ENCODE measurements around the gene STAMBP.
"Not testable (repeated sequence)": the region's sequence is repeated elsewhere in the genome, so short reads cannot be mapped to it uniquely, and the experiment has no call there.

STAMBP gene

GRCh38 chr2:73837847-73838585, 9.3 kb downstream of the STAMBP start:
- DNase-seq (ENCODE audit: low spot score) = no peak

GRCh38 chr2:73838889-73839534, 10.3 kb downstream of the STAMBP start:
- no peak for DNase-seq (ENCODE audit: low spot score)

- no peak for DNase-seq (ENCODE audit: low spot score)
These were observed 11.1 kb downstream of the STAMBP start for GRCh38 chr2:73839653-73840411.

GRCh38 chr2:73841912-73842738, 13.4 kb downstream of the STAMBP start:
- DNase-seq (ENCODE audit: low spot score) = no peak

GRCh38 chr2:73842739-73843019, 13.9 kb downstream of the STAMBP start:
- no peak for DNase-seq (ENCODE audit: low spot score)

- DNase-seq (ENCODE audit: low spot score) = no peak
These were observed 15.3 kb downstream of the STAMBP start for GRCh38 chr2:73844087-73844486.

- DNase-seq (ENCODE audit: low spot score) = no peak
These were observed 21.2 kb downstream of the STAMBP start for GRCh38 chr2:73850009-73850408.

- peak; percentile 58 for DNase-seq (ENCODE audit: low spot score)
These were observed 22.5 kb downstream of the STAMBP start for GRCh38 chr2:73851274-73851673.

- no peak for DNase-seq (ENCODE audit: low spot score)
These were observed 23.3 kb downstream of the STAMBP start for GRCh38 chr2:73852020-73852419.

GRCh38 chr2:73855526-73855925, 26.8 kb downstream of the STAMBP start:
- DNase-seq (ENCODE audit: low spot score) = no peak

GRCh38 chr2:73856214-73856613, 27.5 kb downstream of the STAMBP start:
- no peak for DNase-seq (ENCODE audit: low spot score)

- DNase-seq (ENCODE audit: low spot score) = no peak
These were observed 31.2 kb downstream of the STAMBP start for GRCh38 chr2:73859721-73860586.

GRCh38 chr2:73862987-73863386, 34.2 kb downstream of the STAMBP start:
- DNase-seq (ENCODE audit: low spot score) = no peak

GRCh38 chr2:73868204-73868978, 39.6 kb downstream of the STAMBP start:
- DNase-seq (ENCODE audit: low spot score) = no peak

- DNase-seq (ENCODE audit: low spot score) = no peak
These were observed 41.3 kb downstream of the STAMBP start for GRCh38 chr2:73870084-73870483.

- no peak for DNase-seq (ENCODE audit: low spot score)
These were observed 48.5 kb downstream of the STAMBP start for GRCh38 chr2:73877071-73877802.

- not testable (repeated sequence) for DNase-seq (ENCODE audit: low spot score)
These were observed 49.2 kb downstream of the STAMBP start for GRCh38 chr2:73877984-73878383.

GRCh38 chr2:73885406-73885805, 56.6 kb downstream of the STAMBP start:
- no peak for DNase-seq (ENCODE audit: low spot score)

GRCh38 chr2:73886357-73886756, 57.6 kb downstream of the STAMBP start:
- DNase-seq (ENCODE audit: low spot score) = no peak
